Thymus (tissue), 11 donors: Measurements from ENCODE around the gene TMEM117. TPM values are rescaled to one million over a fixed set of nuclear protein-coding genes. Genes with fewer than 3 reads are reported as not detected.

Experiments used
- DNase-seq, 9 donors: peaks; one replicate each; pipeline ENCODE4 v3.0.0-alpha.2; 2013; ENCODE audit warnings: low spot score in 9 of 9, low read depth in 6 of 9, missing footprints in 1 of 9
- H3K27ac ChIP-seq, 2 donors: one replicate each; pipeline ENCODE4 v1.5.1; 2013; ENCODE audit warnings: control low read depth in 1 of 2, low read depth in 1 of 2, low read length in 1 of 2, mild to moderate bottlenecking in 1 of 2, moderate library complexity in 1 of 2
- H3K27me3 ChIP-seq, 2 donors: one replicate each; pipeline ENCODE4 v1.5.1; 2013; ENCODE audit warnings: low read length in 1 of 2; ENCODE audit not compliant: control insufficient read depth in 2 of 2, insufficient read depth in 1 of 2
- H3K36me3 ChIP-seq, 2 donors: one replicate each; pipeline ENCODE4 v1.5.1; 2013; ENCODE audit warnings: low read length in 1 of 2, mild to moderate bottlenecking in 1 of 2, moderate library complexity in 1 of 2; ENCODE audit not compliant: control insufficient read depth in 2 of 2, insufficient read depth in 2 of 2
- H3K4me1 ChIP-seq, 2 donors: one replicate each; pipeline ENCODE4 v1.5.1; 2013; ENCODE audit warnings: low read length in 2 of 2; ENCODE audit not compliant: control insufficient read depth in 2 of 2, insufficient read depth in 2 of 2
- H3K4me3 ChIP-seq, 2 donors: one replicate each; pipeline ENCODE4 v1.5.1; 2013; ENCODE audit warnings: low read length in 2 of 2, control low read depth in 1 of 2, mild to moderate bottlenecking in 1 of 2
- H3K9me3 ChIP-seq, 2 donors: one replicate each; pipeline ENCODE4 v1.5.1; 2013; ENCODE audit warnings: low read length in 1 of 2, mild to moderate bottlenecking in 1 of 2; ENCODE audit not compliant: control insufficient read depth in 2 of 2, insufficient read depth in 1 of 2
- WGBS: extraction: QIAGEN DNeasy Blood & Tissue Kit; methylation state at CpG from one replicate; pipeline ENCODE4 v1.1.7; 2013; 5-methylcytosine and 5-hydroxymethylcytosine counted together
- polyA plus RNA-seq: library from polyadenylated mRNA; stranded (reverse); fragments of 200-250 nt; gene quantifications from one replicate; pipeline ENCODE4 v1.2.3, GENCODE V29; 2013
- total RNA-seq: library from RNA; stranded (reverse); fragments of 120-200 nt; gene quantifications from one replicate; pipeline ENCODE4 v1.2.4, GENCODE V29; 2013
- donor health status: healthy.

TMEM117 gene
- total and polyA plus RNA-seq, 2 donors: 3.6 to 4.5 TPM

- Histone ChIP-seq H3K27ac (no peak overlapping the region), H3K27me3 (no peaks in the 10 kb centered on the region), H3K9me3 (no peaks in the 10 kb centered on the region), H3K4me1 (no peaks in the 10 kb centered on the region), H3K36me3 (no peaks in the 10 kb centered on the region), H3K4me3 (no peak overlapping the region)
- 91% methylated on average over 2 of the region's 2 CpGs for WGBS
- DNase-seq: peak in 1 of 9 donors; percentile 5
These were observed 389.2 kb downstream of the TMEM117 start for GRCh38 chr12:44225149-44225510.

- Histone ChIP-seq H3K4me3 (no peak overlapping the region), H3K27me3 (no peaks in the 10 kb centered on the region), H3K9me3 (no peaks in the 10 kb centered on the region), H3K36me3 (no peaks in the 10 kb centered on the region), H3K27ac (no peak overlapping the region), H3K4me1 (no peaks in the 10 kb centered on the region)
- 88% methylated on average over 2 of the region's 2 CpGs for WGBS
- no peak for DNase-seq
These were observed 391.7 kb downstream of the TMEM117 start for GRCh38 chr12:44227616-44228015.

GRCh38 chr12:44229846-44230245 lies 394.0 kb downstream of the TMEM117 start:
- H3K4me1 ChIP-seq: no peaks in the 10 kb centered on the region
- 85% methylated on average over 4 of the region's 4 CpGs for WGBS
- H3K27me3 ChIP-seq: no peaks in the 10 kb centered on the region
- no peaks in the 10 kb centered on the region for H3K36me3 ChIP-seq
- H3K27ac ChIP-seq: no peak overlapping the region
- no peak overlapping the region for H3K4me3 ChIP-seq
- DNase-seq: no peak
- no peaks in the 10 kb centered on the region for H3K9me3 ChIP-seq

GRCh38 chr12:44235674-44236073 lies 399.8 kb downstream of the TMEM117 start:
- H3K4me1 ChIP-seq: no peaks in the 10 kb centered on the region
- H3K4me3 ChIP-seq: no peak overlapping the region
- no peak for DNase-seq
- H3K27ac ChIP-seq: no peak overlapping the region
- no peaks in the 10 kb centered on the region for H3K27me3 ChIP-seq
- no peaks in the 10 kb centered on the region for H3K9me3 ChIP-seq
- no peaks in the 10 kb centered on the region for H3K36me3 ChIP-seq
- 97% methylated on average over 1 of the region's 1 CpG for WGBS

- no peak for DNase-seq
- no peak overlapping the region for H3K27ac ChIP-seq
- no peaks in the 10 kb centered on the region for H3K4me1 ChIP-seq
- H3K4me3 ChIP-seq: no peak overlapping the region
- 91% methylated on average over 2 of the region's 2 CpGs for WGBS
- H3K36me3 ChIP-seq: no peaks in the 10 kb centered on the region
- no peaks in the 10 kb centered on the region for H3K9me3 ChIP-seq
- H3K27me3 ChIP-seq: no peaks in the 10 kb centered on the region
These were observed 404.3 kb downstream of the TMEM117 start for GRCh38 chr12:44240186-44240585.

GRCh38 chr12:44245932-44246331 lies 410.1 kb downstream of the TMEM117 start:
- Histone ChIP-seq H3K9me3 (peaks cover 0 to 3% of the 10 kb centered on the region in 2 donors), H3K4me3 (no peak overlapping the region), H3K36me3 (no peaks in the 10 kb centered on the region), H3K27ac (no peak overlapping the region), H3K27me3 (no peaks in the 10 kb centered on the region), H3K4me1 (no peaks in the 10 kb centered on the region)
- no peak for DNase-seq
- 98% methylated on average over 2 of the region's 2 CpGs for WGBS

GRCh38 chr12:44246482-44247105 lies 410.7 kb downstream of the TMEM117 start:
- Histone ChIP-seq H3K4me3 (no peak overlapping the region), H3K27ac (no peak overlapping the region), H3K4me1 (no peaks in the 10 kb centered on the region), H3K9me3 (peaks cover 0 to 3% of the 10 kb centered on the region in 2 donors), H3K27me3 (no peaks in the 10 kb centered on the region), H3K36me3 (no peaks in the 10 kb centered on the region)
- WGBS: 93% methylated on average over 3 of the region's 3 CpGs
- DNase-seq: no peak

- no peaks in the 10 kb centered on the region for H3K27me3 ChIP-seq
- DNase-seq: no peak
These were observed 411.7 kb downstream of the TMEM117 start for GRCh38 chr12:44247588-44247987.

GRCh38 chr12:44248436-44248835 lies 412.6 kb downstream of the TMEM117 start:
- no peak for DNase-seq
- no peak overlapping the region for H3K27ac ChIP-seq
- H3K27me3 ChIP-seq: no peaks in the 10 kb centered on the region
- H3K9me3 ChIP-seq: peaks cover 0 to 3% of the 10 kb centered on the region in 2 donors
- no peak overlapping the region for H3K4me3 ChIP-seq
- no peaks in the 10 kb centered on the region for H3K4me1 ChIP-seq
- WGBS: 95% methylated on average over 4 of the region's 4 CpGs
- H3K36me3 ChIP-seq: no peaks in the 10 kb centered on the region

More at GRCh38 chr12:44247588-44247987, 411.7 kb downstream of the TMEM117 start:
- 88% methylated on average over 4 of the region's 4 CpGs for WGBS
- no peak overlapping the region for H3K27ac ChIP-seq
- H3K36me3 ChIP-seq: no peaks in the 10 kb centered on the region
- H3K4me3 ChIP-seq: no peak overlapping the region
- H3K4me1 ChIP-seq: no peaks in the 10 kb centered on the region
- H3K9me3 ChIP-seq: peaks cover 0 to 3% of the 10 kb centered on the region in 2 donors
